Bronchial epithelial cell (primary cell): ENCODE results near the gene SOHLH1. TPM values are rescaled to one million over a fixed set of nuclear protein-coding genes. Genes with fewer than 3 reads are reported as not detected.

Source experiments
- DNase-seq: peaks from one replicate; pipeline ENCODE4 v3.0.0-alpha.2; 2010; ENCODE audit warnings: low read depth
- FAIRE-seq: peaks from 2 replicates; lab custom pipeline; 2011; peaks lifted over from hg19 to GRCh38; lab: Jason Lieb, UNC
- H3K27me3 ChIP-seq: 2 replicates; pipeline ENCODE4 v1.5.1; 2011; ENCODE audit warnings: low read length; ENCODE audit not compliant: control insufficient read depth, insufficient read depth
- H3K36me3 ChIP-seq: 2 replicates; pipeline ENCODE4 v1.5.1; 2011; ENCODE audit warnings: low read length; ENCODE audit not compliant: control insufficient read depth, insufficient read depth
- H3K4me3 ChIP-seq: 2 replicates; pipeline ENCODE4 v1.5.1; 2011; ENCODE audit warnings: mild to moderate bottlenecking, low read depth, low read length, control low read depth
- CTCF ChIP-seq: IDR thresholded peaks from 2 replicates; pipeline ENCODE4 v1.5.1; 2011; ENCODE audit warnings: mild to moderate bottlenecking, moderate library complexity, low read length, control low read depth, inconsistent platforms; ENCODE audit not compliant: insufficient read depth, severe bottlenecking
- total RNA-seq: library from RNA; depleted of rRNA; stranded (reverse); fragments of >200 nt; gene quantifications from 2 replicates; pipeline ENCODE4 v1.2.1, GENCODE V29; 2014

Gene SOHLH1
- total RNA-seq = not detected in 2 replicates

- no peak for TF ChIP-seq CTCF
- Histone ChIP-seq H3K27me3 (peaks cover 1% of the 10 kb centered on the region), H3K4me3 (no peak within 1 kb of the TSS), H3K36me3 (no peaks in the 10 kb centered on the region)
- DNase-seq (no peak), FAIRE-seq (no peak)
These were observed at the start of gene SOHLH1 for GRCh38 chr9:135699440-135699839. Gene SOHLH1 (minus strand): TSS chr9:135699481. CDS start chr9:135699467, 14 bp downstream.

GRCh38 chr9:135748676-135749075 is 49.4 kb upstream of the SOHLH1 start:
- no peak for TF ChIP-seq CTCF
- DNase-seq (no peak), FAIRE-seq (no peak)
- H3K27me3 ChIP-seq = no peaks in the 10 kb centered on the region
- H3K4me3 ChIP-seq = no peak overlapping the region
- no peaks in the 10 kb centered on the region for H3K36me3 ChIP-seq

- no peak for FAIRE-seq
- Histone ChIP-seq H3K4me3 (no peak overlapping the region), H3K36me3 (no peaks in the 10 kb centered on the region), H3K27me3 (no peaks in the 10 kb centered on the region)
- no peak for TF ChIP-seq CTCF
- DNase-seq = no peak
These were observed 48.0 kb upstream of the SOHLH1 start for GRCh38 chr9:135747311-135747710.

GRCh38 chr9:135746565-135746964 is 47.3 kb upstream of the SOHLH1 start:
- DNase-seq (no peak), FAIRE-seq (no peak)
- no peaks in the 10 kb centered on the region for H3K27me3 ChIP-seq
- no peak for TF ChIP-seq CTCF
- no peaks in the 10 kb centered on the region for H3K36me3 ChIP-seq
- H3K4me3 ChIP-seq = no peak overlapping the region

- TF ChIP-seq CTCF = no peak
- Histone ChIP-seq H3K4me3 (no peak overlapping the region), H3K27me3 (no peaks in the 10 kb centered on the region), H3K36me3 (no peaks in the 10 kb centered on the region)
- DNase-seq (no peak), FAIRE-seq (no peak)
These were observed 46.5 kb upstream of the SOHLH1 start for GRCh38 chr9:135745686-135746324.

- DNase-seq (no peak), FAIRE-seq (no peak)
- Histone ChIP-seq H3K36me3 (no peaks in the 10 kb centered on the region), H3K4me3 (no peak overlapping the region), H3K27me3 (no peaks in the 10 kb centered on the region)
- no peak for TF ChIP-seq CTCF
These were observed 45.9 kb upstream of the SOHLH1 start for GRCh38 chr9:135745189-135745588.
